Neural progenitor cell (in vitro differentiated cells): ENCODE measurements around the gene DAPK2. TPM values are rescaled to one million over a fixed set of nuclear protein-coding genes. Genes with fewer than 3 reads are reported as not detected.

ENCODE experiments used
- DNase-seq: peaks from one replicate; pipeline ENCODE4 v3.0.0-alpha.2; 2016; ENCODE audit warnings: low spot score
- H2AFZ ChIP-seq: fragments of 200-600 bp; sonication (generic); replicated peaks from 2 replicates; pipeline ENCODE4 v1.6.1; 2016; ENCODE audit warnings: antibody characterized with exemption
- H3F3A ChIP-seq: fragments of 200-600 bp; sonication (generic); 2 replicates; pipeline ENCODE4 v1.6.1; 2016; ENCODE audit warnings: antibody characterized with exemption, low read depth
- H3K27ac ChIP-seq: fragments of 200-600 bp; sonication (generic); 2 replicates; pipeline ENCODE4 v1.5.1; 2016; ENCODE audit warnings: mild to moderate bottlenecking
- H3K27me3 ChIP-seq: fragments of 200-600 bp; sonication (generic); 2 replicates; pipeline ENCODE4 v1.6.1; 2016; ENCODE audit warnings: mild to moderate bottlenecking, moderate library complexity
- H3K36me3 ChIP-seq: fragments of 200-600 bp; sonication (generic); 2 replicates; pipeline ENCODE4 v1.5.1; 2016
- H3K4me1 ChIP-seq: fragments of 200-600 bp; sonication (generic); 2 replicates; pipeline ENCODE4 v1.6.1; 2016; ENCODE audit warnings: mixed run types
- H3K4me2 ChIP-seq: fragments of 200-600 bp; sonication (generic); 2 replicates; pipeline ENCODE4 v1.6.1; 2016
- H3K4me3 ChIP-seq: fragments of 200-600 bp; sonication (generic); 2 replicates; pipeline ENCODE4 v1.5.1; 2016
- H3K79me2 ChIP-seq: fragments of 200-600 bp; sonication (generic); 2 replicates; pipeline ENCODE4 v1.6.1; 2016; ENCODE audit warnings: low read depth
- H3K9ac ChIP-seq: fragments of 200-600 bp; sonication (generic); 2 replicates; pipeline ENCODE4 v1.6.1; 2016
- H3K9me3 ChIP-seq: fragments of 200-600 bp; sonication (generic); 2 replicates; pipeline ENCODE4 v1.5.1; 2016; ENCODE audit warnings: low read depth
- H4K20me1 ChIP-seq: fragments of 200-600 bp; sonication (generic); 2 replicates; pipeline ENCODE4 v1.6.1; 2016; ENCODE audit warnings: low read depth
- H3K27ac Mint-ChIP-seq: 3 replicates; pipeline ENCODE4 v1.8.0; 2021; ENCODE audit warnings: mixed read lengths
- H3K27me3 Mint-ChIP-seq: 2 replicates; pipeline ENCODE4 v1.8.0; 2022; ENCODE audit warnings: low read depth, mild to moderate bottlenecking, inconsistent platforms, moderate library complexity, mixed read lengths; ENCODE audit not compliant: insufficient read depth
- H3K36me3 Mint-ChIP-seq: 3 replicates; pipeline ENCODE4 v1.8.0; 2021; ENCODE audit warnings: mixed read lengths
- H3K4me1 Mint-ChIP-seq: 3 replicates; pipeline ENCODE4 v1.8.0; 2021; ENCODE audit warnings: mixed read lengths
- H3K4me3 Mint-ChIP-seq: 3 replicates; pipeline ENCODE4 v1.8.0; 2021; ENCODE audit warnings: mild to moderate bottlenecking, moderate library complexity, mixed read lengths
- H3K9me3 Mint-ChIP-seq: 3 replicates; pipeline ENCODE4 v1.8.0; 2020; ENCODE audit warnings: mixed read lengths
- EZH2 ChIP-seq: fragments of 200-600 bp; sonication (generic); IDR thresholded peaks from 2 replicates; pipeline ENCODE4 v1.6.1; 2017; ENCODE audit warnings: antibody characterized with exemption, mild to moderate bottlenecking, moderate library complexity
- EZH2phosphoT487 ChIP-seq: fragments of 200-600 bp; sonication (generic); IDR thresholded peaks from 2 replicates; pipeline ENCODE4 v1.6.1; 2017; ENCODE audit warnings: antibody characterized with exemption
- total RNA-seq: library from RNA; depleted of rRNA; stranded (reverse); fragments of >200 nt; gene quantifications from 2 replicates; pipeline ENCODE4 v1.2.3, GENCODE V29; 2015; ENCODE audit warnings: low replicate concordance
- TF ChIP-seq, protein P1 (sequence below): fragments of 200-600 bp; sonication (generic); IDR thresholded peaks from 2 replicates; pipeline ENCODE4 v1.5.1; 2017; ENCODE audit warnings: antibody characterized with exemption, mild to moderate bottlenecking

The DAPK2 gene
- total RNA-seq, 1 donor from 2014 or later: 5.4 TPM

DNA sequence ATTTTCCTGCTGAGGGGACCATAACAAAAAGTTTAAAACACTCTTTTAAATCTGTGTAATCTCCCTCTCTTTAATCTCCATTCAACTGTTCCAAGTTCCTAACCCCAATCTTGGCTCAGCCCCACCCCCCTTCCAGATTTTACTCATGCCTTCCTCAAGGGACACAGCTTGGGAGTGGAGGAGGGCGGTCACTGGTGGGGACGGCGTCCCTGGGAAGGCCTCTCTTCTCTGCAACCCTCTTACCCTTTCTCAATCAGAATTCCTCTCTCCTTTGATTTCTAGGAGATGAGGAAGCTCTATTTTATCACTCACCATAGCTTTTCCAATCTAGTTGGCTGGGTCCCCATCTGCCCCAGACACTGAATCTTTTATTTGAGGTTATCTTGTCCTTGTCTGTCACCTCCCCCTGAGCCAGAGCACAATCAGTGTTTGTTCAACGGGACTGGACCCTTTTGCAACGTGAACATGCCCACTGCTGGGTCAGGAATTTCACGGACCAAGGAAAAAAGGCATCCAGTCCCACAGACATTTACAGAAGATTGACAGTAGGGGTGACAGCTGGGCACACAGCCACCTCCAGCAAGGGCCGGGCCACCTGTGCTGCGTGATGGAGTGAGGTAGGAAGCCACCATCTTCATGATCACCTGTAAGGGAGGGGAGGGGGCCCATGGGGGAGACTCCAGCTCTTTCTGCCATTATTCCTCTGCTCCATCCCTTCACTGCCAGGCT is 128.5 kb downstream of the DAPK2 start:
- Mint-ChIP-seq H3K4me1 (peaks cover 45% of the 10 kb centered on the region), H3K27ac (peak overlapping the region; percentile 34), H3K27me3 (peaks cover 3% of the 10 kb centered on the region), H3K9me3 (no peaks in the 10 kb centered on the region), H3K36me3 (no peaks in the 10 kb centered on the region), H3K4me3 (no peak overlapping the region)
- Histone ChIP-seq H3K4me2 (peak overlapping the region; percentile 19), H3K4me3 (no peak overlapping the region), H3K27me3 (no peaks in the 10 kb centered on the region), H3K27ac (peak overlapping the region; percentile 67), H3K9ac (no peak overlapping the region), H3K4me1 (peaks cover 43% of the 10 kb centered on the region), H3K36me3 (no peaks in the 10 kb centered on the region), H3F3A (peaks cover 19% of the 10 kb centered on the region), H3K9me3 (no peaks in the 10 kb centered on the region), H2AFZ (no peak overlapping the region), H3K79me2 (no peaks in the 10 kb centered on the region), H4K20me1 (no peaks in the 10 kb centered on the region)
- DNase-seq: no peak
- TF ChIP-seq EZH2phosphoT487: no peak
- TF ChIP-seq, protein P1, sequence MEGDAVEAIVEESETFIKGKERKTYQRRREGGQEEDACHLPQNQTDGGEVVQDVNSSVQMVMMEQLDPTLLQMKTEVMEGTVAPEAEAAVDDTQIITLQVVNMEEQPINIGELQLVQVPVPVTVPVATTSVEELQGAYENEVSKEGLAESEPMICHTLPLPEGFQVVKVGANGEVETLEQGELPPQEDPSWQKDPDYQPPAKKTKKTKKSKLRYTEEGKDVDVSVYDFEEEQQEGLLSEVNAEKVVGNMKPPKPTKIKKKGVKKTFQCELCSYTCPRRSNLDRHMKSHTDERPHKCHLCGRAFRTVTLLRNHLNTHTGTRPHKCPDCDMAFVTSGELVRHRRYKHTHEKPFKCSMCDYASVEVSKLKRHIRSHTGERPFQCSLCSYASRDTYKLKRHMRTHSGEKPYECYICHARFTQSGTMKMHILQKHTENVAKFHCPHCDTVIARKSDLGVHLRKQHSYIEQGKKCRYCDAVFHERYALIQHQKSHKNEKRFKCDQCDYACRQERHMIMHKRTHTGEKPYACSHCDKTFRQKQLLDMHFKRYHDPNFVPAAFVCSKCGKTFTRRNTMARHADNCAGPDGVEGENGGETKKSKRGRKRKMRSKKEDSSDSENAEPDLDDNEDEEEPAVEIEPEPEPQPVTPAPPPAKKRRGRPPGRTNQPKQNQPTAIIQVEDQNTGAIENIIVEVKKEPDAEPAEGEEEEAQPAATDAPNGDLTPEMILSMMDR: no peak
- TF ChIP-seq EZH2: no peak

DNA sequence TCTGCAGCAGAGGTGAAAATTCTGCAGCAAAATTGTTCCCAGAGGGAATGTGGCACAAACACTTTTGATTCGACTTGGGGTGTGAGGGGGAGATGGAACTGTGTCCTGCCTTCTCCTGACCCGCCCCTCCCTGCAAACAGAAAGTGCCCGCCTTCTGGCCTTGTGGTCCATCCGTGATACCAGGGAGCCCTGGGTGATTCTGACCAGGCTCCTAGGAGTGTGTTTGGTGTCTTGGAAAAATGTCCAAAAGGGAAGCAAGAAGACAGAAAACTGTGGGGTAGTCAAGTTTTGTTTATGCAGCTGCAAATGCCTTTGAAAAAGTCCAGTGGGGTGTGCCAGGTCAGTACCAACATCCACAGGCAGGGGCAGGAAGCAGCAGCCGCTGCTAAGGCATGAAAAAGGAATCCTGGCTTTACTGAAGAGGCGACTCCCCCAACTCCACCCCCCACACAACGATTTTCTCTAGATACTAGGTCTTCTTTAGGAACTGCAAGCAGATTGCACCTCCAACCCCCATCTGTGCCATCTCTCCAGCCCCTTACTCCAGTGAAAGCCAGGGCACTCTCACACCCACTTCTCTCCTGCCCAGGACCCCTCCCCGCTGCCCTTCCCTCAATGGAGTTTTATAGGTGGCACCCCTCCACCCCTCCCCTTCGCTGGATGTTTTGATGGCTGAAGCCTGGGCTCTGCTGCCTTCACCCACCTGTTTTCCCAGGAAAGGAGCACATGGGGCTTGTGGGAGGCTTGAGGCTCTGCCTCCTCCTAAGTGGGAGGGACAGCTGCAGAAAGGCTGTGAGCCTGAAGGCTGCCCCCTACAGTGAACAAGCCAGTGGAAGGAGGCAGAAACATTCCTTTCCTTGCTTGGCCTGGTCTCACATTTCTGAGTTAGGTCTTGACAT is 130.2 kb downstream of the DAPK2 start:
- no peak overlapping the region for H3K4me3 ChIP-seq
- Mint-ChIP-seq H3K4me1 (peaks cover 42% of the 10 kb centered on the region), H3K27ac (peak overlapping the region; percentile 74), H3K36me3 (no peaks in the 10 kb centered on the region), H3K4me3 (peak overlapping the region; percentile 12), H3K9me3 (no peaks in the 10 kb centered on the region), H3K27me3 (peaks cover 3% of the 10 kb centered on the region)
- H3K4me1 ChIP-seq: peaks cover 43% of the 10 kb centered on the region
- no peaks in the 10 kb centered on the region for H3K9me3 ChIP-seq
- H3K36me3 ChIP-seq: no peaks in the 10 kb centered on the region
- H2AFZ ChIP-seq: peak overlapping the region; percentile 58
- H3K4me2 ChIP-seq: peak overlapping the region; percentile 56
- no peaks in the 10 kb centered on the region for H3K27me3 ChIP-seq
- no peak overlapping the region for H3K9ac ChIP-seq
- H3F3A ChIP-seq: peaks cover 19% of the 10 kb centered on the region
- peak; percentile 78 for DNase-seq
- TF ChIP-seq EZH2phosphoT487: no peak
- TF ChIP-seq, protein P1: peak; percentile 37
- TF ChIP-seq EZH2: no peak
- no peaks in the 10 kb centered on the region for H4K20me1 ChIP-seq
- no peaks in the 10 kb centered on the region for H3K79me2 ChIP-seq
- H3K27ac ChIP-seq: peak overlapping the region; percentile 30

DNA sequence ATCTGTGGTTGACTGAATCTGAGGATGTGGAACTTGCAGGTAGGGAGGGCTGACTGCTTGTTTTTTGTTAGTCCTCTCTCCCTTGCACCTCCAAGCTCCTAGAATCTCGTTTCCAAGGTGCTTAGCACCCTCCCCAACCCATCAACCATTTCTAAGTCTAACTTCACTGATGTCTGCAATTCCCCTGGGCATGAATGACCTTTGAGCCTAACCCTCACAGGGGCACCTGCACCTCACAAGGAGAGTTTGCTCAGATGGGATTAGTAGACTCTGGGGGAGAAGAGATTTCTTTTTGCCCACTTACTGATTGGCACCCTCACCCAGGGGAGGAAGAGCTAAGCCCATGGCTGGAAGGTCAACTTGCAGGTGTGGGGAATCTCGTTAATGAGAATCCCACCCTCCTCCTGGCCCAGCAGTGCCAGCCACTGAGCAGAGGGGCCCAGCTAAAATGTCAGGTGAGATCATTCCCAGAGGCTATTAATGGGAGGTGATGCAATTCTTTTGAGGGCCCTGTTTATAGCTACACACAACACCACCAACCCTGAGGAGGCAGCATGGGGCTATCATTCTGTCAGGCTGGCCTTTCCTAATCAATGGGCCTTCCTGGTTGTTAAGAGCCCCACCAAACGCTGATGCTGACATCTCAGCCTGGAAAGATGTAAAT is 130.9 kb downstream of the DAPK2 start:
- Histone ChIP-seq H4K20me1 (no peaks in the 10 kb centered on the region), H3K36me3 (no peaks in the 10 kb centered on the region), H3K9ac (no peak overlapping the region), H3K27ac (no peak overlapping the region), H3K79me2 (no peaks in the 10 kb centered on the region), H3K4me2 (no peak overlapping the region), H3F3A (peaks cover 19% of the 10 kb centered on the region), H3K4me3 (no peak overlapping the region), H2AFZ (no peak overlapping the region), H3K9me3 (no peaks in the 10 kb centered on the region), H3K4me1 (peaks cover 39% of the 10 kb centered on the region), H3K27me3 (no peaks in the 10 kb centered on the region)
- Mint-ChIP-seq H3K9me3 (no peaks in the 10 kb centered on the region), H3K27me3 (peaks cover 3% of the 10 kb centered on the region), H3K4me3 (no peak overlapping the region), H3K4me1 (peaks cover 36% of the 10 kb centered on the region), H3K27ac (no peak overlapping the region), H3K36me3 (no peaks in the 10 kb centered on the region)
- no peak for DNase-seq
- TF ChIP-seq, protein P1: no peak
- TF ChIP-seq EZH2phosphoT487 (no peak), EZH2 (no peak)
